ENCODE measurements around the gene TP63.

TP63 gene

GRCh38 chr3:189942948-189943347 is 311.8 kb downstream of the TP63 start:
- no peak for DNase-seq

- no peak for DNase-seq
Measured at GRCh38 chr3:189944285-189945145, 313.3 kb downstream of the TP63 start.

GRCh38 chr3:189945935-189946709 is 314.9 kb downstream of the TP63 start:
- DNase-seq = no peak

All from NCI-H1092 (cell line).